Stimulated activated memory B cell treated with anti-CD40 and anti-IgM and Interleukin-4, amounts not matched to agents 10 μg/mL and 1 μg/mL and 100 μg/mL, for 72 hours (primary cell): ENCODE measurements around the gene SLC39A8.
A peak's percentile ranks its signal among the peaks of the same experiment; 100 is the strongest.
"Not testable (repeated sequence)": the region's sequence is repeated elsewhere in the genome, so short reads cannot be mapped to it uniquely, and the experiment has no call there.

Source experiments
- ATAC-seq: fragments of 150-1000 bp; cut with Tn5 transposase; 2 replicates; pipeline ENCODE4 v1.10.0; 2021
- H3K27ac Mint-ChIP-seq: one replicate; pipeline ENCODE4 v1.8.0; 2022; ENCODE audit warnings: mild to moderate bottlenecking, mixed read lengths
- H3K27me3 Mint-ChIP-seq: one replicate; pipeline ENCODE4 v1.8.0; 2022; ENCODE audit warnings: mixed read lengths
- H3K36me3 Mint-ChIP-seq: one replicate; pipeline ENCODE4 v1.8.0; 2022; ENCODE audit warnings: mixed read lengths
- H3K4me1 Mint-ChIP-seq: one replicate; pipeline ENCODE4 v1.8.0; 2022; ENCODE audit warnings: mixed read lengths
- H3K4me3 Mint-ChIP-seq: one replicate; pipeline ENCODE4 v1.8.0; 2022; ENCODE audit warnings: mild to moderate bottlenecking, moderate library complexity, mixed read lengths
- H3K9me3 Mint-ChIP-seq: one replicate; pipeline ENCODE4 v1.8.0; 2022; ENCODE audit warnings: mixed read lengths

Gene SLC39A8

GRCh38 chr4:102298716-102299115 lies 46.6 kb downstream of the SLC39A8 start:
- peaks cover 48% of the 10 kb centered on the region for H3K36me3 Mint-ChIP-seq
- no peaks in the 10 kb centered on the region for H3K27me3 Mint-ChIP-seq
- no peak for ATAC-seq
- H3K4me1 Mint-ChIP-seq, result peaks cover 20% of the 10 kb centered on the region
- H3K27ac Mint-ChIP-seq, result no peak overlapping the region
- no peaks in the 10 kb centered on the region for H3K9me3 Mint-ChIP-seq
- H3K4me3 Mint-ChIP-seq, result no peak overlapping the region

GRCh38 chr4:102295153-102295862 lies 50.0 kb downstream of the SLC39A8 start:
- no peak for ATAC-seq
- peaks cover 14% of the 10 kb centered on the region for H3K4me1 Mint-ChIP-seq
- H3K27me3 Mint-ChIP-seq, result no peaks in the 10 kb centered on the region
- no peak overlapping the region for H3K4me3 Mint-ChIP-seq
- peaks cover 56% of the 10 kb centered on the region for H3K36me3 Mint-ChIP-seq
- H3K9me3 Mint-ChIP-seq, result no peaks in the 10 kb centered on the region
- no peak overlapping the region for H3K27ac Mint-ChIP-seq

GRCh38 chr4:102288497-102288896 lies 56.8 kb downstream of the SLC39A8 start:
- Mint-ChIP-seq H3K27ac (no peak overlapping the region), H3K4me1 (no peaks in the 10 kb centered on the region), H3K4me3 (no peak overlapping the region), H3K9me3 (no peaks in the 10 kb centered on the region), H3K27me3 (no peaks in the 10 kb centered on the region), H3K36me3 (peaks cover 35% of the 10 kb centered on the region)
- no peak for ATAC-seq

- Mint-ChIP-seq H3K4me3 (no peak overlapping the region), H3K4me1 (no peaks in the 10 kb centered on the region), H3K9me3 (no peaks in the 10 kb centered on the region), H3K27me3 (no peaks in the 10 kb centered on the region), H3K27ac (no peak overlapping the region), H3K36me3 (peaks cover 17% of the 10 kb centered on the region)
- no peak for ATAC-seq
Measured at GRCh38 chr4:102285831-102286230, 59.5 kb downstream of the SLC39A8 start.

- H3K4me3 Mint-ChIP-seq, result no peak overlapping the region
- H3K27me3 Mint-ChIP-seq, result no peaks in the 10 kb centered on the region
Measured at GRCh38 chr4:102281171-102281839, 64.0 kb downstream of the SLC39A8 start.

GRCh38 chr4:102273317-102273716 lies 72.0 kb downstream of the SLC39A8 start:
- H3K9me3 Mint-ChIP-seq, H3K4me3 Mint-ChIP-seq, ATAC-seq, H3K27me3 Mint-ChIP-seq, H3K27ac Mint-ChIP-seq, H3K4me1 Mint-ChIP-seq: not testable (repeated sequence)
- peaks cover 49% of the 10 kb centered on the region for H3K36me3 Mint-ChIP-seq

More at GRCh38 chr4:102281171-102281839, 64.0 kb downstream of the SLC39A8 start:
- no peaks in the 10 kb centered on the region for H3K9me3 Mint-ChIP-seq
- H3K27ac Mint-ChIP-seq, result no peak overlapping the region
- ATAC-seq, result peak; percentile 31
- no peaks in the 10 kb centered on the region for H3K4me1 Mint-ChIP-seq
- peaks cover 24% of the 10 kb centered on the region for H3K36me3 Mint-ChIP-seq

- H3K27me3 Mint-ChIP-seq, result no peaks in the 10 kb centered on the region
- H3K9me3 Mint-ChIP-seq, result peaks cover 9% of the 10 kb centered on the region
- H3K36me3 Mint-ChIP-seq, result peaks cover 50% of the 10 kb centered on the region
- ATAC-seq, result no peak
- no peak overlapping the region for H3K4me3 Mint-ChIP-seq
- no peaks in the 10 kb centered on the region for H3K4me1 Mint-ChIP-seq
- H3K27ac Mint-ChIP-seq, result no peak overlapping the region
Measured at GRCh38 chr4:102272318-102272717, 73.0 kb downstream of the SLC39A8 start.

GRCh38 chr4:102268355-102268754 lies 76.9 kb downstream of the SLC39A8 start:
- Mint-ChIP-seq H3K27me3 (no peaks in the 10 kb centered on the region), H3K4me3 (no peak overlapping the region), H3K9me3 (no peaks in the 10 kb centered on the region), H3K4me1 (no peaks in the 10 kb centered on the region), H3K36me3 (peaks cover 31% of the 10 kb centered on the region), H3K27ac (no peak overlapping the region)
- ATAC-seq, result no peak

- H3K9me3 Mint-ChIP-seq, result no peaks in the 10 kb centered on the region
- peaks cover 25% of the 10 kb centered on the region for H3K36me3 Mint-ChIP-seq
- peak; percentile 77 for ATAC-seq
- H3K4me3 Mint-ChIP-seq, result no peak overlapping the region
- peaks cover 6% of the 10 kb centered on the region for H3K4me1 Mint-ChIP-seq
- no peak overlapping the region for H3K27ac Mint-ChIP-seq
- no peaks in the 10 kb centered on the region for H3K27me3 Mint-ChIP-seq
Measured at GRCh38 chr4:102263024-102263787, 82.1 kb downstream of the SLC39A8 start.

GRCh38 chr4:102259702-102260101 lies 85.6 kb downstream of the SLC39A8 start:
- H3K4me3 Mint-ChIP-seq, result no peak overlapping the region
- no peak overlapping the region for H3K27ac Mint-ChIP-seq
- peaks cover 6% of the 10 kb centered on the region for H3K4me1 Mint-ChIP-seq
- peaks cover 6% of the 10 kb centered on the region for H3K36me3 Mint-ChIP-seq
- H3K9me3 Mint-ChIP-seq, result no peaks in the 10 kb centered on the region
- no peak for ATAC-seq
- H3K27me3 Mint-ChIP-seq, result no peaks in the 10 kb centered on the region

GRCh38 chr4:102259081-102259480 lies 86.2 kb downstream of the SLC39A8 start:
- Mint-ChIP-seq H3K4me3 (no peak overlapping the region), H3K9me3 (no peaks in the 10 kb centered on the region), H3K4me1 (peaks cover 6% of the 10 kb centered on the region), H3K36me3 (peaks cover 5% of the 10 kb centered on the region), H3K27ac (no peak overlapping the region), H3K27me3 (no peaks in the 10 kb centered on the region)
- ATAC-seq, result no peak

GRCh38 chr4:102256321-102256720 lies 89.0 kb downstream of the SLC39A8 start:
- Mint-ChIP-seq H3K4me1 (no peaks in the 10 kb centered on the region), H3K36me3 (no peaks in the 10 kb centered on the region), H3K27me3 (no peaks in the 10 kb centered on the region), H3K4me3 (no peak overlapping the region), H3K27ac (no peak overlapping the region), H3K9me3 (no peaks in the 10 kb centered on the region)
- no peak for ATAC-seq

GRCh38 chr4:102253860-102254259 lies 91.4 kb downstream of the SLC39A8 start:
- Mint-ChIP-seq H3K27ac (no peak overlapping the region), H3K36me3 (no peaks in the 10 kb centered on the region), H3K9me3 (no peaks in the 10 kb centered on the region), H3K4me1 (no peaks in the 10 kb centered on the region), H3K4me3 (no peak overlapping the region), H3K27me3 (no peaks in the 10 kb centered on the region)
- ATAC-seq, result no peak

- no peak for ATAC-seq
- Mint-ChIP-seq H3K4me3 (no peak overlapping the region), H3K36me3 (no peaks in the 10 kb centered on the region), H3K4me1 (no peaks in the 10 kb centered on the region), H3K27ac (no peak overlapping the region), H3K27me3 (no peaks in the 10 kb centered on the region), H3K9me3 (no peaks in the 10 kb centered on the region)
Measured at GRCh38 chr4:102252171-102252570, 93.1 kb downstream of the SLC39A8 start.

GRCh38 chr4:102250341-102250740 lies 94.9 kb downstream of the SLC39A8 start:
- no peak for ATAC-seq
- H3K4me1 Mint-ChIP-seq, result no peaks in the 10 kb centered on the region
- H3K36me3 Mint-ChIP-seq, result no peaks in the 10 kb centered on the region
- no peak overlapping the region for H3K4me3 Mint-ChIP-seq
- no peaks in the 10 kb centered on the region for H3K9me3 Mint-ChIP-seq
- no peak overlapping the region for H3K27ac Mint-ChIP-seq
- H3K27me3 Mint-ChIP-seq, result no peaks in the 10 kb centered on the region
